Posterior vena cava (tissue), 2 donors: ENCODE data around the gene CROCC2. TPM values are rescaled to one million over a fixed set of nuclear protein-coding genes. Genes with fewer than 3 reads are reported as not detected.
A peak's percentile ranks its signal among the peaks of the same experiment; 100 is the strongest.

Source experiments
- DNase-seq: peaks from one replicate; pipeline ENCODE4 v3.0.0-alpha.2; 2020; ENCODE audit warnings: low spot score
- intact Hi-C, 2 donors: fragments of 100-400 bp; cut with DNase I; formaldehyde crosslinking; loops; one replicate each; pipeline versions ENCODE4 v1.14.1 to v1.14.2; 2022 to 2023
- long read RNA-seq, 2 donors: library from polyadenylated mRNA; unstranded; transcript quantifications; one replicate each; pipeline ENCODE4 v2.0.0, GENCODE V29; 2020 to 2021
- total RNA-seq, 2 donors: library from RNA; stranded (reverse); fragmentation: NEBNext Ultra II Directional; extraction: Animal tissue kit (Norgen Biotek cat#: 25700); gene quantifications; one replicate each; pipeline ENCODE4 v1.2.1, GENCODE V29; 2021
- donor health status: DM: yes; HTN: yes; CAD: no.
- donor health status: DM: yes; HTN: yes; CAD: no.

The CROCC2 gene
- under 1 TPM in 1 of 2 donors, not detected in 1; 0.09 TPM for total RNA-seq
- long read RNA-seq, donor 1 = 0 reads
- long read RNA-seq, donor 2 = 0 reads

DNA sequence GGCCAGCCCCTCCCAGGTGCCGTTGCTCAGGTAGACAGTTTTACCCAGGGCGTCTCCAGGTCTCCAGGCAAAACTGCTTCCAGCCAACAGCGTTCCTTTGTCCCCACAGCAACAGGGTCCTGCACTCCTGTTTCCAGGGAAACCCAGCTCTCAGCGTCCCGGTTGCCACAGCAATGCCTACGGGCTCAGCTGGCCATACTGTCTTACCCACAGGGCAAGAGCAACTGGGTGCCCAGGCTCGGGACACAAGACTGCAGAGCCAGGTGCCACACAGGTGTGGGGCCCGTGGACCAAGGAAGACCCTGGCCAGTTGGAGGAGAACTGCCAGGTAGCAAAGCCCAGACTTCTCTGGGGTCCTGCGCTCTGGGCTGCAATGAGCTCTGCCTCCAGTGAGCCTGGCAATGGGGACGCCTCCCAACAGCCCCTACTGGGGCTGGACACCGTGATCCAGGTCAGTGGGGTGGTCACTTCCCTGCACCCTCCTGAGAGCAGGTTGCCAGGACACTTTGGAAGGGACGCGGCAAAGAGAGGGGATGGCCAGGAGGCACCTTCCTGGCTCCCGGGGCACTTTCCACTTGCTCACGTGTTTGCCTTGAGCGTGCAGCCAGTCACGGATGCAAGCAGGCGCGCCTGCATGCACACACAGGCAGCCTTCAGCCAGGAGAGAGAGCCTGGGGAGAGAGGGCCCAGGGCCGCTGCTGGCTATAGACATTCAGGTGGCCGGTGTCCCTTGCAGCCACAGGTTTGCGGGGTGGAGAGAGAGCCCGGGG, at the start of gene CROCC2:
Gene CROCC2 (plus strand): TSS at position 196 of the 770 bp plus-strand sequence. CDS start 178 bp downstream, at position 374.
- intact Hi-C loops = no loop called here
- no peak for DNase-seq

GRCh38 chr2:240857039-240858008, 48.8 kb upstream of the CROCC2 start:
- no peak for DNase-seq
- intact Hi-C loops = no loop called here

DNA sequence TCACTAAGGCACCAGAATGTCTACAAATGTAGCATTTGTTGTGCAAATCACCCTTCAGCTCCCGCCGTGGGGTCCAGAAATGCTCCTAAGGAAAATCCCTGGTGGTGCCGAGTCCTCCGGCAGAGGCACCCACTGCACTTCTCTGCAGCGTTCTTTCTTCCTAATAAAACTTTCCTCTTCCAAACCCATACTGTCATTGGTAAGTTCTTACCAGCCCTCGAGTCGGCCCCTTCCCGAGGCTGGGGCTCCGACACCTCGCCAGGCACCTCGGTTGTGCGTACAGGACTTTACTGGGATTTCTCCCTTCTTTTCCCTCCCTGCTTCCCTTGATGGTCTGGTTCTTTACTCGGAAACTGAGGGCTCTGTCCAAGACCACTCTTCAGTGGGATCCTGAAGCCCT, 47.8 kb upstream of the CROCC2 start:
- intact Hi-C loops = no loop called here
- no peak for DNase-seq

GRCh38 chr2:240858871-240859270, 47.3 kb upstream of the CROCC2 start:
- intact Hi-C loops = no loop called here
- DNase-seq = no peak

- intact Hi-C loops = no loop called here
- no peak for DNase-seq
Observed at GRCh38 chr2:240861547-240861946, 44.6 kb upstream of the CROCC2 start.

DNA sequence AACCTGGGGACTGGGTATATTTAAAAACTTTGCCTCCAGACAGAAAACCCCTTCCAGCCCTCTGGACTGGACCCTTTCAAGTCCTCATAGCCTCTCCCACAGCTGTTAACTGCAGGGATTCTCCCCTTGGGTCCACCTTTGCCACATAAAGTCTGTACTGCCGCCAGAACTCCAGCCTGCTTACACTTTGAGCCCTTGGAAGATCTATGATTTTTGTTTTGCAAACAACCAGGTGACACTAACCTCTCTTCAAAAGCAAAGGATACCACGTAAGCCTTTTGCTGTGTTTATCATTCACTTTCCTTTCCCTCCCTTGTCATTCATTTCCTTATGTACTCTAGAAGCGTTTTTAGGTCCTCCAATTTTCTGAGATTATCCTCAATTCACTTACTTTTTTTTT, 41.7 kb upstream of the CROCC2 start:
- no peak for DNase-seq
- intact Hi-C loops = no loop called here

- DNase-seq = no peak
- intact Hi-C loops = no loop called here
Observed at GRCh38 chr2:240865391-240865790, 40.7 kb upstream of the CROCC2 start.

DNA sequence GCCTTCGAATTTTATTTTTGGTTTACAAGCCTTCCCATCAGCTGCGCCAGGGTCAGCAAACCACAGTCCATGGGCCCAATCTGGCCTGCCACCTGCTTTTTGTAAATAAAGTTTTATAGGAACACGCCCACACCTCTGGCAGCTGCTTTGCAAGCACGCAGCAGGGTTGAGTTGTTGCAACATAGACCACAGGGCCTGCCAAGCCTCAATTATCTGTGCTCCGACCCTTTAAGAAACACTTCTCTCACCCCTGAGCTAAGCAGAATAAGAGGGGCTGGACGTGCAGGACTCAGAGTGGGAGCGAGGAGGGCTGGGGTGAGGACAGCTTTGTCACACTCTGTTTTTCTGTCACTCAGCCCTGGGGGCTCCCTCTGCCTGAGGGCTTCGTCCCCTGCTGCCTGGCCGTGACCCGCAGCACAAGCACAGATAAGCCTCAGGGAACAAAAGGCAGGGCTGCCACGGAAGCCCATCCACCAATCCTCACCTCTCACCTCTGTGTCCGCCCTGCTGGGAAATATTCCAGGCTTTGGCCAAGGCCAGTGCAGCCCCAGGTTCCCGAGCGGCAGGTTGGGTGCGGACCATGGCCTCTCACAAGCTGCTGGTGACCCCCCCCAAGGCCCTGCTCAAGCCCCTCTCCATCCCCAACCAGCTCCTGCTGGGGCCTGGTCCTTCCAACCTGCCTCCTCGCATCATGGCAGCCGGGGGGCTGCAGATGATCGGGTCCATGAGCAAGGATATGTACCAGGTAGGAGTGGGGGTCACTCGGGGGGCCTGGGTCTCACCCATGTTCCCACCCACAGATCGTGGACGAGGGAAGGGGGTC, 37.6 kb upstream of the CROCC2 start, which contains the start of gene AGXT:
Gene AGXT (plus strand): TSS at position 539 of the 823 bp plus-strand sequence. CDS start 42 bp downstream, at position 581.
- DNase-seq = no peak
- intact Hi-C loops = no loop called here

- intact Hi-C loops = no loop called here
- DNase-seq = no peak
Observed at GRCh38 chr2:240869109-240869955, 36.8 kb upstream of the CROCC2 start.

GRCh38 chr2:240869956-240870875, 35.9 kb upstream of the CROCC2 start:
- DNase-seq = no peak
- intact Hi-C loops = no loop called here

GRCh38 chr2:240871071-240871958, 34.8 kb upstream of the CROCC2 start:
- intact Hi-C loops = no loop called here
- peak; percentile 72 for DNase-seq

DNA sequence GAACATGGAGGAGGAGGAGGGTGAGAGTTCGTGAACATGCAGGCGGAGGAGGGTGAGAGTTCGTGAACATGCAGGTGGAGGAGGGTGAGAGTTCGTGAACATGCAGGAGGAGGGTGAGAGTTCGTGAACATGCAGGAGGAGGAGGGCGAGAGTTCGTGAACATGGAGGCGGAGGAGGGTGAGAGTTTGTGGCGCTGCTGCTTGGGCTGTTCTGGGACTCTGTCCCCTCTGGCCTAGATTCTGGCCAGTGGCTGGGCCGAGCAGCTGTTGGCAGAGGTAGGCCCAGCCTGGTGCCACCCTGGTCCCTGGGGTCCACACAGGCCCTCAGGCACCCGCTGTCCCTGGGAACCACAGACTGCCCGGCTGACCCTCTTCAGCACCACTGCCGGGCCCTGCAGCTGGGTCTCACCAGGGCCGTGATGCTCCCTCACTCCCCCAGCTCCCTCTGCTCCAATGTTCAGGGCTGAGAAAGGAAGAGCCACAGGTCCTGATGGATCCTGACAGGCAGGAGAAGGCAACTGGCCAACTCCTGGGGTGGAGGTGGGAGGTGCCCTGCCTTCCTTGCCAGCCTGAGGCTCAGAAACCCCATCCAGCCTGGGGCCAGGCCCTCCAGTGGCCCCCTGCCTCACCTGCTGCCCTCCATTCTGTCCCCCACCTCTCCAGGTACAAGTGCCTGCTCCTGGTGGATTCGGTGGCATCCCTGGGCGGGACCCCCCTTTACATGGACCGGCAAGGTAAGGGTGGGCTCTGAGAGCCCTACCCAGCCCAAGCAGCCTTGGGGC, 33.6 kb upstream of the CROCC2 start:
- peak; percentile 62 for DNase-seq
- intact Hi-C loops = no loop called here

- intact Hi-C loops = no loop called here
- peak; percentile 52 for DNase-seq
Observed at GRCh38 chr2:240873098-240873788, 32.9 kb upstream of the CROCC2 start.

- DNase-seq = peak; percentile 52
- intact Hi-C loops = no loop called here
Observed at GRCh38 chr2:240873805-240874714, 32.1 kb upstream of the CROCC2 start.
